Uterus (tissue), 2 donors: ENCODE data around the gene MIGA1.

Experiments used
- CTCF ChIP-seq, 4 experiments: fragments of 200-600 bp in 2 of 4; fragments of 450-650 bp in 2 of 4; sonication (generic) in 2 of 4; IDR thresholded peaks; one replicate each; pipeline ENCODE4 v1.5.1; 2016 to 2019; ENCODE audit warnings: antibody characterized with exemption in 4 of 4, mild to moderate bottlenecking in 2 of 4, moderate library complexity in 1 of 4
- POLR2A ChIP-seq, 2 donors: fragments of 450-650 bp; IDR thresholded peaks; one replicate each; pipeline ENCODE4 v1.6.1; 2016; ENCODE audit warnings: antibody characterized with exemption in 2 of 2, mild to moderate bottlenecking in 1 of 2, moderate library complexity in 1 of 2

GRCh38 chr1:77739235-77739634 is 40.2 kb upstream of the MIGA1 start:
- TF ChIP-seq CTCF (IDR thresholded peaks at IDR 0.05) (no peak), POLR2A (IDR thresholded peaks at IDR 0.05) (no peak)
